K562 (cell line): ENCODE measurements around the gene KAT2B. TPM values are rescaled to one million over a fixed set of nuclear protein-coding genes. Genes with fewer than 3 reads are reported as not detected.
A peak's percentile ranks its signal among the peaks of the same experiment; 100 is the strongest.

Experiments used
- CREB5 ChIP-seq: fragments of 250-450 bp; sonication (Bioruptor Pico); IDR thresholded peaks from 2 replicates; pipeline ENCODE4 v1.5.0; 2020; ENCODE audit warnings: mild to moderate bottlenecking
- DEAF1 ChIP-seq: fragments of 450-650 bp; formaldehyde crosslinking; IDR thresholded peaks from 2 replicates; pipeline ENCODE4 v1.4.0; 2020; ENCODE audit warnings: mild to moderate bottlenecking, moderate library complexity
- ELK1 ChIP-seq: sonication (generic); formaldehyde crosslinking; IDR thresholded peaks from 2 replicates; pipeline ENCODE4 v1.8.1; 2022; ENCODE audit warnings: missing genetic modification reagents
- GATAD2A ChIP-seq: fragments of 450-650 bp; IDR thresholded peaks from 2 replicates; pipeline ENCODE4 v1.6.1; 2017
- HDGF ChIP-seq: fragments of 450-650 bp; IDR thresholded peaks from 2 replicates; pipeline ENCODE4 v1.6.1; 2016
- MIER1 ChIP-seq: fragments of 450-650 bp; IDR thresholded peaks from 2 replicates; pipeline ENCODE4 v1.6.1; 2016; ENCODE audit warnings: antibody characterized with exemption, mild to moderate bottlenecking, low read depth
- NONO ChIP-seq, 2 experiments: fragments of 200-400 bp in 1 of 2; fragments of 450-650 bp in 1 of 2; formaldehyde crosslinking in 1 of 2; IDR thresholded peaks; 2 replicates each; pipeline ENCODE4 v1.6.1; 2017; ENCODE audit warnings: low read depth in 2 of 2, mild to moderate bottlenecking in 2 of 2, moderate library complexity in 2 of 2, low read length in 1 of 2
- POLR2G ChIP-seq: fragments of 200-400 bp; formaldehyde crosslinking; IDR thresholded peaks from 2 replicates; pipeline ENCODE4 v1.6.1; 2017; ENCODE audit warnings: low read depth, mild to moderate bottlenecking, antibody characterized with exemption, low read length, moderate library complexity
- TCF7 ChIP-seq: sonication (generic); IDR thresholded peaks from 2 replicates; pipeline ENCODE4 v1.6.1; 2016; ENCODE audit warnings: antibody characterized with exemption, borderline replicate concordance
- TCF7L2 ChIP-seq: fragments of 150-350 bp; IDR thresholded peaks from 2 replicates; pipeline ENCODE4 v1.6.1; 2016; ENCODE audit warnings: low read depth, mild to moderate bottlenecking, low read length, moderate library complexity
- VEZF1 ChIP-seq: fragments of 200-800 bp; sonication (Bioruptor generic); IDR thresholded peaks from 2 replicates; pipeline ENCODE4 v1.6.1; 2017; ENCODE audit warnings: missing genetic modification characterization, missing compliant biosample characterization
- XRCC5 ChIP-seq: fragments of 200-400 bp; formaldehyde crosslinking; IDR thresholded peaks from 2 replicates; pipeline ENCODE4 v1.6.1; 2017; ENCODE audit warnings: low read depth, mild to moderate bottlenecking, low read length
- ZBTB9 ChIP-seq: fragments of 450-650 bp; formaldehyde crosslinking; IDR thresholded peaks from 2 replicates; pipeline ENCODE4 v1.4.0; 2020; ENCODE audit warnings: mild to moderate bottlenecking, moderate library complexity
- ZMIZ1 ChIP-seq, 2 experiments: fragments of 150-350 bp in 1 of 2; IDR thresholded peaks; 2 replicates each; pipeline ENCODE4 v1.6.1; 2012 to 2016; ENCODE audit warnings: low read depth in 2 of 2, low read length in 2 of 2, mild to moderate bottlenecking in 1 of 2, moderate library complexity in 1 of 2
- ZNF436 ChIP-seq: fragments of 250-450, 450-650 bp; sonication (Bioruptor Pico); formaldehyde crosslinking; IDR thresholded peaks from 2 replicates; pipeline ENCODE4 v1.7.0; 2020; ENCODE audit warnings: mild to moderate bottlenecking
- ZNF699 ChIP-seq: fragments of 250-450 bp; sonication (Bioruptor Pico); IDR thresholded peaks from 2 replicates; pipeline ENCODE4 v1.8.0; 2021; ENCODE audit warnings: mild to moderate bottlenecking, moderate library complexity; ENCODE audit not compliant: insufficient replicate concordance
- ZNF785 ChIP-seq: fragments of 250-450 bp; sonication (Bioruptor Pico); IDR thresholded peaks from 2 replicates; pipeline ENCODE4 v1.4.0; 2020; ENCODE audit warnings: mild to moderate bottlenecking
- polyA plus RNA-seq, 8 experiments: library from polyadenylated mRNA; depleted of rRNA in 4 of 8; stranded (reverse) in 5 of 8; unstranded in 3 of 8; fragments of >200 nt; fragmentation: Nextera tagmentation in 2 of 8; fragmentation: Illumina TruSeq in 1 of 8; extraction: Ambion mirVana in 2 of 8; extraction: Trizol in 1 of 8; gene quantifications; 2 replicates each; pipeline versions ENCODE4 v1.2.1 to v1.2.3, GENCODE V29; 2011 to 2014; ENCODE audit warnings: inconsistent platforms in 1 of 8, missing spikeins in 1 of 8
- total RNA-seq, 7 experiments: library from RNA; depleted of rRNA in 6 of 7; stranded (reverse); fragments of >200 nt in 6 of 7; fragmentation: Illumina TruSeq in 2 of 7; extraction: Trizol in 2 of 7; gene quantifications; 2 replicates each; pipeline versions ENCODE4 v1.2.1 to v1.2.3, GENCODE V29; 2011 to 2021; ENCODE audit warnings: low replicate concordance in 1 of 7

The KAT2B gene
- total and polyA plus RNA-seq, 9 of the 15 experiments (the other 6 are each of a cell fraction or from before 2014, with no cell fraction given): 3.3 to 14.9 (median 12.2) TPM

GRCh38 chr3:20041197-20041780 lies 1.0 kb downstream of the KAT2B start (continued):
- TF ChIP-seq ELK1 (CRISPR knock-in tag) (no peak), POLR2G (no peak), GATAD2A (no peak), ZNF785 (no peak), VEZF1 (CRISPR knock-in tag) (no peak), ZNF699 (CRISPR knock-in tag) (no peak), TCF7L2 (no peak), ZNF436 (CRISPR knock-in tag) (no peak), CREB5 (CRISPR knock-in tag) (no peak), XRCC5 (no peak), ZMIZ1 (IDR thresholded peaks at IDR 0.05; ENCODE audit: low read depth in 2 of 2, low read length in 2 of 2) (0 out of 4 replicates have a peak, but pooled peaks of 1 of the 2 experiments have one; percentile 37), NONO (IDR thresholded peaks at IDR 0.05; ENCODE audit: low read depth in 2 of 2, low read length in 1 of 2) (no peak), MIER1 (no peak), DEAF1 (CRISPR knock-in tag) (no peak), TCF7 (no peak), HDGF (no peak), ZBTB9 (CRISPR knock-in tag) (no peak)
